Ascending aorta (tissue), 2 donors: ENCODE data around the gene GUCY2C. TPM values are rescaled to one million over a fixed set of nuclear protein-coding genes. Genes with fewer than 3 reads are reported as not detected.

Experiments used
- DNase-seq, 2 donors: peaks; one replicate each; pipeline ENCODE4 v3.0.0-alpha.2; 2019; ENCODE audit warnings: low spot score in 2 of 2
- H3K27ac ChIP-seq, 2 donors: fragments of 200-600 bp; sonication (generic); one replicate each; pipeline ENCODE4 v1.5.1; 2016 to 2017; ENCODE audit warnings: mild to moderate bottlenecking in 1 of 2
- H3K27me3 ChIP-seq: fragments of 200-600 bp; sonication (generic); one replicate; pipeline ENCODE4 v1.5.1; 2017
- H3K36me3 ChIP-seq, 2 donors: fragments of 200-600 bp; sonication (generic); one replicate each; pipeline ENCODE4 v1.5.1; 2016
- H3K4me1 ChIP-seq, 2 donors: fragments of 200-600 bp; sonication (generic); one replicate each; pipeline ENCODE4 v1.5.1; 2016 to 2017; ENCODE audit warnings: mild to moderate bottlenecking in 1 of 2
- H3K4me3 ChIP-seq, 2 donors: fragments of 200-600 bp; sonication (generic); one replicate each; pipeline ENCODE4 v1.5.1; 2016 to 2017; ENCODE audit warnings: mild to moderate bottlenecking in 1 of 2
- H3K9me3 ChIP-seq, 2 donors: fragments of 200-600 bp; sonication (generic); one replicate each; pipeline ENCODE4 v1.5.1; 2016
- CTCF ChIP-seq, 3 experiments: fragments of 200-600 bp in 2 of 3; fragments of 450-650 bp in 1 of 3; sonication (generic) in 2 of 3; IDR thresholded peaks; one replicate each; pipeline ENCODE4 v1.5.1; 2016 to 2019; ENCODE audit warnings: antibody characterized with exemption in 3 of 3, mild to moderate bottlenecking in 1 of 3, moderate library complexity in 1 of 3
- intact Hi-C: fragments of 100-400 bp; cut with DNase I; formaldehyde crosslinking; loops from one replicate; pipeline ENCODE4 v1.15.1; 2023
- total RNA-seq: library from RNA; depleted of rRNA; stranded (reverse); fragments of >200 nt; gene quantifications from one replicate; pipeline ENCODE4 v1.1.0, GENCODE V29; 2016

GUCY2C gene
- total RNA-seq, 1 donor from 2014 or later, result not detected

GRCh38 chr12:14729586-14729985, 33.2 kb upstream of the GUCY2C start:
- H3K4me3 ChIP-seq, result no peak overlapping the region
- no peaks in the 10 kb centered on the region for H3K27me3 ChIP-seq
- no peak for DNase-seq
- intact Hi-C loops, result loop anchor here (10.0 kb wide), 2 partner anchors 535 to 795 kb away; no protein-coding TSS in a partner anchor
- H3K27ac ChIP-seq, result no peak overlapping the region
- no peaks in the 10 kb centered on the region for H3K36me3 ChIP-seq
- peaks cover 0 to 8% of the 10 kb centered on the region in 2 donors for H3K9me3 ChIP-seq
- no peak for TF ChIP-seq CTCF (IDR thresholded peaks at IDR 0.05)
- no peaks in the 10 kb centered on the region for H3K4me1 ChIP-seq

DNA sequence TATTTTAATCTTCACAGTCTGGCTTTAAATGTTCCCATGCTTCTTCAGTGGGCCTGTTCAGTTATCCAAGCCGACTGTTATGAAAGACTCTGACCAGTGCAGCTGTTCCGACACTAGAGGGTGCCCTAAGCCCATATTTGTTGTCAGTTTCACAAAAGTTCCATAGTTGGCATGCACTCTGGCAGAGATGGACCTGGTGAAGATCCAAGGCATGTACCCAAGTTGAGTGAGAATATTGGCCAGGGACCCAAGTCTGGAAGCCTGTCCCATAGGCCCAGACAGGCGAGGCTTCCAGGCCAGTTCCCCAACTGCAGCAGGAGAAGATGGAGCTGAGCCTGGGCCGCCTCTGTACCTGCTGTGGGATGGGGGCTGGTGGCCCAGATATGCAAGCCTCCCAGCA, 27.4 kb upstream of the GUCY2C start:
- no peak overlapping the region for H3K27ac ChIP-seq
- intact Hi-C loops, result loop anchor here (5.0 to 10.0 kb wide), 3 partner anchors 274 to 801 kb away; no protein-coding TSS in a partner anchor
- peak in 1 of 2 donors; percentile 65 for DNase-seq

DNA sequence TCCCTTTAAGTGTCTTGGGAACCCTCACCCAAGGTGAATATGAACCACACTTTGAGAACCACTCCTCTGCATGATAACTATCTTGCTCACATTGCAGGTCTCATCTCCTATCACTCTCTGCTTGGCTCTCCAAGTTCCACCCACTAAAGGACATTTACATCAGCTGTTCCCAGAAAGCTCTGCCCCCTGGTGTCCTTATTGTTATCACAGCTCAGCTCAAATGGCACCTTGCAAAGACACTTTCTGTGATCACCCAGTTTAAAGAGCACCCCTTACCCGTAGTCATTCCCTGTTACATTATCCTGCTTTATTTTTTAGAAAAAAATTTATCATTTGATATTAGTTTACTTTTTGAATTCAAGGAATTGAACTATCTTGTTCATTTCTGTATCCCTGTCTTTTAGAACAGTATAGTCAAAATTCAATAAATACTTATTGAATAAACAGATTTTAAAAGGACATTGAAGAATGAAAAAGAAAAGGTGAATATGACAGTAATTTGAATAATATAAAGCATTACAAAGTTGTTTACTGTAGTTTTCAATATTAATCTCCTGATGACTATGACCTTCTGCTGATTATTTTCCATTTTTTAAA, 20.5 kb upstream of the GUCY2C start:
- peak in 1 of 3 experiments; percentile 41 for TF ChIP-seq CTCF (IDR thresholded peaks at IDR 0.05)
- no peak for DNase-seq
- Histone ChIP-seq H3K4me1 (no peaks in the 10 kb centered on the region), H3K9me3 (no peaks in the 10 kb centered on the region), H3K27ac (no peak overlapping the region), H3K4me3 (no peak overlapping the region), H3K36me3 (no peaks in the 10 kb centered on the region), H3K27me3 (no peaks in the 10 kb centered on the region)
- intact Hi-C loops, result no loop called here

More for the DNA sequence above, 27.4 kb upstream of the GUCY2C start:
- H3K36me3 ChIP-seq, result no peaks in the 10 kb centered on the region
- no peaks in the 10 kb centered on the region for H3K27me3 ChIP-seq
- H3K9me3 ChIP-seq, result no peaks in the 10 kb centered on the region
- TF ChIP-seq CTCF (IDR thresholded peaks at IDR 0.05), result peak; percentile 47 to 71 (median 66)
- H3K4me1 ChIP-seq, result no peaks in the 10 kb centered on the region
- no peak overlapping the region for H3K4me3 ChIP-seq

DNA sequence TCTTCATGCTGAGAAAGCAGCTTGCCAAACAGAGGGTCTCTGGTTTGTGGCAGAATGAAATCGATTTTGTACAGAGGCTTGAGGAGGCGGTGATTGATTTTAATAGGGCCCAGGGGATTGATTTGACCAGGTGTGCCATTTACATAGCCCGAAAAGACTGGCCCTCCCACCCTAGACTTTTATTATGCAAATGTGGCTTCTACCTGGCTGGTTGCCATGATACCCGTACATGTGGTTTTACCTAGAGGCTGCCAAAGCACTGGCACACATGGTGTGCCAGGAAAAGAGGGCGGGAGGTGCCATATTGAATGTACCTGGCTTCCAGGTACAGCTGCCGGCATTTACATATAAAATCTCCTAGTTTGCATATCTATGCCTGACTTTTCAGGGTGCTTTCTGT, 18.0 kb upstream of the GUCY2C start:
- no peak overlapping the region for H3K27ac ChIP-seq
- no peak for DNase-seq
- no peaks in the 10 kb centered on the region for H3K9me3 ChIP-seq
- no peak overlapping the region for H3K4me3 ChIP-seq
- no peaks in the 10 kb centered on the region for H3K36me3 ChIP-seq
- H3K27me3 ChIP-seq, result no peaks in the 10 kb centered on the region
- no peak for TF ChIP-seq CTCF (IDR thresholded peaks at IDR 0.05)
- H3K4me1 ChIP-seq, result no peaks in the 10 kb centered on the region
- intact Hi-C loops, result no loop called here

DNA sequence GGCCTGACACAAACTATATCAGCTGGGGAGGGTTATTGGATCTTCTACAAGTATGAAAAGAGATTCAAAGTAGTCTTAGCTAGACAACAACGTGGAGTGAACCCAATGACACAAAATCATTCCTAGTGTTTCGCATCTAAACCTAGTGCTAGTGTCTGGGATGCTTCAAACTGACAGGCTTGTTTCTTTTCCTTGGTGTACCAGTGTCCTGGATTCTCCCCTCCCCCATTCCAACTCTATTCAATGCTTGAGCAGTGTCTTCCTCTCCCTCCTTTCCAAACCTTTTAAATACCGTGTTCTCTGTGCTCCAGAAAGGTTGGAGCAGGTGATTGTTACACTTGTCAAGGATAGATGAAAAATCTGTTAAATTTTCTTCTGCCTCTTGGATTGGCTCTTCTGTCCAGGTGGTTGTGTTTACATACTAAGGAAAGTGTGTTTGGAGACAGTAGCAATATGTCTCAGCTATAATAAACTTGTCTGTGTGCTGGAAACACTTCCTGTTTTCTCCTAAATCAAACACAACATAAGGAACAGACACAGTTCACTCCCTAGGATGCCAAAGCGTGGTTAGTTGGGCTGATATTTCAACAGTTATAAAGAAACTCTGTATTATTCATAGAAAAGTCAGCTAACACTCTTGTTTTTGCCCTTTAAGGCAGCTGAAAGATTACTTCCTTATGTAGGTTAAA, 14.4 kb upstream of the GUCY2C start:
- TF ChIP-seq CTCF (IDR thresholded peaks at IDR 0.05), result no peak
- intact Hi-C loops, result no loop called here

More for the DNA sequence above, 14.4 kb upstream of the GUCY2C start:
- Histone ChIP-seq H3K9me3 (no peaks in the 10 kb centered on the region), H3K27ac (no peak overlapping the region), H3K4me1 (no peaks in the 10 kb centered on the region), H3K27me3 (no peaks in the 10 kb centered on the region), H3K4me3 (no peak overlapping the region), H3K36me3 (no peaks in the 10 kb centered on the region)
- DNase-seq, result no peak
